Cardiac muscle cell (in vitro differentiated cells and primary cell): ENCODE measurements around the gene GNPTAB. TPM values are rescaled to one million over a fixed set of nuclear protein-coding genes. Genes with fewer than 3 reads are reported as not detected.
"Not testable (repeated sequence)": the region's sequence is repeated elsewhere in the genome, so short reads cannot be mapped to it uniquely, and the experiment has no call there.

Experiments
- DNase-seq, 2 donors: peaks; one replicate each; pipeline versions ENCODE4 v3.0.0 to v3.0.0-alpha.2; 2010 to 2017; ENCODE audit warnings: low read depth in 1 of 2, low spot score in 1 of 2
- H3K27ac ChIP-seq: fragments of 200-600 bp; sonication (generic); 2 replicates; pipeline ENCODE4 v1.5.1; 2016
- H3K27me3 ChIP-seq: fragments of 200-600 bp; sonication (generic); 2 replicates; pipeline ENCODE4 v1.6.0; 2016; ENCODE audit warnings: control low read depth
- H3K36me3 ChIP-seq: fragments of 200-600 bp; sonication (generic); 2 replicates; pipeline ENCODE4 v1.5.1; 2016; ENCODE audit warnings: control low read depth
- H3K4me1 ChIP-seq: fragments of 200-600 bp; sonication (generic); 2 replicates; pipeline ENCODE4 v1.8.1; 2017; ENCODE audit warnings: low read depth, mild to moderate bottlenecking, mixed run types
- H3K4me3 ChIP-seq: fragments of 200-600 bp; sonication (generic); 2 replicates; pipeline ENCODE4 v1.5.1; 2016; ENCODE audit warnings: mild to moderate bottlenecking
- H3K9me3 ChIP-seq: fragments of 200-600 bp; sonication (generic); 2 replicates; pipeline ENCODE4 v1.5.1; 2017; ENCODE audit warnings: low read depth, mild to moderate bottlenecking, control low read depth
- CTCF ChIP-seq: IDR thresholded peaks from 2 replicates; pipeline ENCODE4 v1.5.1; 2012; ENCODE audit warnings: low read depth, mild to moderate bottlenecking, low read length
- polyA plus RNA-seq: library from polyadenylated mRNA; unstranded; fragments of >200 nt; fragmentation: Nextera tagmentation; extraction: Ambion mirVana; gene quantifications from 2 replicates; pipeline ENCODE4 v1.2.1, GENCODE V29; 2016
- total RNA-seq: library from RNA; depleted of rRNA; stranded (reverse); fragments of >200 nt; gene quantifications from 2 replicates; pipeline ENCODE4 v1.2.3, GENCODE V29; 2016

Gene GNPTAB
- total and polyA plus RNA-seq, 2 experiments from 2014 or later, result 4.0 to 6.2 TPM

- Histone ChIP-seq H3K36me3 (no peaks in the 10 kb centered on the region), H3K4me3 (no peak overlapping the region), H3K9me3 (no peaks in the 10 kb centered on the region), H3K4me1 (no peaks in the 10 kb centered on the region), H3K27ac (no peak overlapping the region), H3K27me3 (no peaks in the 10 kb centered on the region)
- TF ChIP-seq CTCF, result no peak
- DNase-seq, result no peak
Observed at GRCh38 chr12:101863981-101864380, 33.2 kb upstream of the GNPTAB start.

GRCh38 chr12:101862245-101862644 is 31.5 kb upstream of the GNPTAB start:
- TF ChIP-seq CTCF, result no peak
- Histone ChIP-seq H3K4me1 (no peaks in the 10 kb centered on the region), H3K27ac (no peak overlapping the region), H3K27me3 (no peaks in the 10 kb centered on the region), H3K9me3 (no peaks in the 10 kb centered on the region), H3K36me3 (no peaks in the 10 kb centered on the region), H3K4me3 (no peak overlapping the region)
- DNase-seq, result no peak

GRCh38 chr12:101861688-101862087 is 30.9 kb upstream of the GNPTAB start:
- H3K4me3 ChIP-seq, DNase-seq, H3K27me3 ChIP-seq, H3K36me3 ChIP-seq, H3K27ac ChIP-seq, H3K9me3 ChIP-seq, H3K4me1 ChIP-seq: not testable (repeated sequence)

GRCh38 chr12:101859664-101860607 is 29.2 kb upstream of the GNPTAB start:
- DNase-seq, result no peak
- no peak for TF ChIP-seq CTCF
- Histone ChIP-seq H3K27ac (no peak overlapping the region), H3K4me3 (no peak overlapping the region), H3K4me1 (no peaks in the 10 kb centered on the region), H3K9me3 (no peaks in the 10 kb centered on the region), H3K36me3 (no peaks in the 10 kb centered on the region), H3K27me3 (no peaks in the 10 kb centered on the region)

- TF ChIP-seq CTCF, result no peak
- no peak overlapping the region for H3K4me3 ChIP-seq
Observed at GRCh38 chr12:101858361-101858760, 27.6 kb upstream of the GNPTAB start.

GRCh38 chr12:101857043-101857558 is 26.3 kb upstream of the GNPTAB start:
- Histone ChIP-seq H3K4me3 (no peak overlapping the region), H3K27me3 (no peaks in the 10 kb centered on the region), H3K9me3 (no peaks in the 10 kb centered on the region), H3K27ac (no peak overlapping the region), H3K4me1 (no peaks in the 10 kb centered on the region), H3K36me3 (no peaks in the 10 kb centered on the region)
- DNase-seq, result peak in 1 of 2 donors; percentile 62
- no peak for TF ChIP-seq CTCF

More at GRCh38 chr12:101858361-101858760, 27.6 kb upstream of the GNPTAB start:
- Histone ChIP-seq H3K27ac (no peak overlapping the region), H3K27me3 (no peaks in the 10 kb centered on the region), H3K36me3 (no peaks in the 10 kb centered on the region), H3K9me3 (no peaks in the 10 kb centered on the region), H3K4me1 (no peaks in the 10 kb centered on the region)
- DNase-seq, result no peak

- H3K9me3 ChIP-seq, H3K4me1 ChIP-seq, H3K36me3 ChIP-seq, H3K27me3 ChIP-seq, DNase-seq, H3K27ac ChIP-seq, H3K4me3 ChIP-seq: not testable (repeated sequence)
Observed at GRCh38 chr12:101856614-101857013, 25.9 kb upstream of the GNPTAB start.
